HEK293 (cell line): ENCODE measurements around the gene FAM193B.

ENCODE experiments used
- CTCF ChIA-PET: fragments of 350-600 bp; formaldehyde crosslinking; extraction: SDS; loops from one replicate; lab custom pipeline; 2021; ENCODE audit warnings: antibody characterized with exemption; lab: Yijun Ruan, JAX
- POLR2A ChIA-PET: fragments of 300-600 bp; formaldehyde crosslinking; extraction: SDS; loops from one replicate; lab custom pipeline; 2020; ENCODE audit warnings: antibody characterized with exemption, inconsistent platforms; lab: Yijun Ruan, JAX
- H3K27ac ChIP-seq: fragments of 200-500 bp; sonication (Bioruptor generic); 2 replicates; pipeline ENCODE4 v1.5.1; 2014; ENCODE audit warnings: low read depth, low read length, control low read depth, inconsistent platforms; ENCODE audit errors: extremely low read depth
- H3K36me3 ChIP-seq, 2 experiments: fragments of 200-500 bp in 1 of 2; sonication (Bioruptor generic) in 1 of 2; 1 replicate in 1 of 2; 2 replicates in 1 of 2; pipeline ENCODE4 v1.5.1; 2014 to 2017; ENCODE audit warnings: inconsistent platforms in 2 of 2, low read length in 2 of 2; ENCODE audit not compliant: control insufficient read depth in 2 of 2, insufficient read depth in 1 of 2
- H3K4me1 ChIP-seq: fragments of 200-500 bp; sonication (Bioruptor generic); 2 replicates; pipeline ENCODE4 v1.5.1; 2014; ENCODE audit warnings: mild to moderate bottlenecking, low read length, inconsistent platforms; ENCODE audit not compliant: control insufficient read depth, insufficient read depth
- H3K4me3 ChIP-seq: 2 replicates; pipeline ENCODE4 v1.5.1; 2011; ENCODE audit warnings: low read depth, mild to moderate bottlenecking, control low read depth, low read length, moderate library complexity
- H3K9me3 ChIP-seq: fragments of 200-500 bp; sonication (Bioruptor generic); 2 replicates; pipeline ENCODE4 v1.5.1; 2014; ENCODE audit warnings: low read depth, low read length, inconsistent platforms; ENCODE audit not compliant: control insufficient read depth, insufficient read depth
- AEBP2 ChIP-seq: fragments of 450-650 bp; formaldehyde crosslinking; IDR thresholded peaks from 2 replicates; pipeline ENCODE4 v1.5.1; 2016; ENCODE audit warnings: missing biosample characterization, missing genetic modification characterization, borderline replicate concordance
- GLIS1 ChIP-seq: fragments of 450-650 bp; formaldehyde crosslinking; IDR thresholded peaks from 2 replicates; pipeline ENCODE4 v1.5.1; 2016; ENCODE audit warnings: missing biosample characterization, missing genetic modification characterization
- KLF1 ChIP-seq: fragments of 450-650 bp; formaldehyde crosslinking; IDR thresholded peaks from 2 replicates; pipeline ENCODE4 v1.5.1; 2016; ENCODE audit warnings: missing biosample characterization, missing genetic modification characterization
- MEIS1 ChIP-seq: sonication (generic); formaldehyde crosslinking; IDR thresholded peaks from 2 replicates; pipeline ENCODE4 v1.8.1; 2022; ENCODE audit warnings: missing genetic modification reagents, mild to moderate bottlenecking, borderline replicate concordance
- PRDM1 ChIP-seq: fragments of 450-650 bp; formaldehyde crosslinking; IDR thresholded peaks from 2 replicates; pipeline ENCODE4; 2016; ENCODE audit warnings: missing biosample characterization, missing genetic modification characterization
- PRDM4 ChIP-seq: fragments of 450-650 bp; formaldehyde crosslinking; IDR thresholded peaks from 2 replicates; pipeline ENCODE4 v1.5.1; 2017; ENCODE audit warnings: missing biosample characterization, missing genetic modification characterization
- RBAK ChIP-seq: fragments of 450-650 bp; formaldehyde crosslinking; IDR thresholded peaks from 2 replicates; pipeline ENCODE4 v1.5.1; 2016; ENCODE audit warnings: missing biosample characterization, missing genetic modification characterization
- YY2 ChIP-seq: fragments of 450-650 bp; formaldehyde crosslinking; IDR thresholded peaks from 2 replicates; pipeline ENCODE4 v1.5.1; 2016; ENCODE audit warnings: missing biosample characterization, missing genetic modification characterization
- ZBTB21 ChIP-seq: fragments of 450-650 bp; formaldehyde crosslinking; IDR thresholded peaks from 2 replicates; pipeline ENCODE4 v1.5.1; 2017; ENCODE audit warnings: missing biosample characterization, missing genetic modification characterization
- ZNF112 ChIP-seq: fragments of 450-650 bp; formaldehyde crosslinking; IDR thresholded peaks from 2 replicates; pipeline ENCODE4 v1.5.0; 2017; ENCODE audit warnings: missing biosample characterization, missing genetic modification characterization
- ZNF121 ChIP-seq: fragments of 450-650 bp; formaldehyde crosslinking; IDR thresholded peaks from 2 replicates; pipeline ENCODE4 v1.5.1; 2016; ENCODE audit warnings: missing biosample characterization, missing genetic modification characterization
- ZNF133 ChIP-seq: fragments of 450-650 bp; formaldehyde crosslinking; IDR thresholded peaks from 2 replicates; pipeline ENCODE4 v1.5.1; 2016; ENCODE audit warnings: missing biosample characterization, missing genetic modification characterization
- ZNF16 ChIP-seq: fragments of 450-650 bp; formaldehyde crosslinking; IDR thresholded peaks from 2 replicates; pipeline ENCODE4 v1.5.1; 2016; ENCODE audit warnings: low read depth, missing biosample characterization, missing genetic modification characterization
- ZNF174 ChIP-seq: fragments of 450-650 bp; formaldehyde crosslinking; IDR thresholded peaks from 2 replicates; pipeline ENCODE4 v1.5.0; 2017; ENCODE audit warnings: missing biosample characterization, mild to moderate bottlenecking, missing genetic modification characterization
- ZNF23 ChIP-seq: fragments of 450-650 bp; formaldehyde crosslinking; IDR thresholded peaks from 2 replicates; pipeline ENCODE4 v1.5.1; 2016; ENCODE audit warnings: missing biosample characterization, missing genetic modification characterization, borderline replicate concordance
- ZNF292 ChIP-seq: fragments of 450-650 bp; formaldehyde crosslinking; IDR thresholded peaks from 2 replicates; pipeline ENCODE4 v1.5.1; 2016; ENCODE audit warnings: low read depth, missing biosample characterization, missing genetic modification characterization, borderline replicate concordance
- ZNF433 ChIP-seq: fragments of 450-650 bp; formaldehyde crosslinking; IDR thresholded peaks from 2 replicates; pipeline ENCODE4 v1.5.1; 2016; ENCODE audit warnings: missing biosample characterization, missing genetic modification characterization, low read depth
- ZNF473 ChIP-seq: fragments of 450-650 bp; formaldehyde crosslinking; IDR thresholded peaks from 2 replicates; pipeline ENCODE4 v1.5.1; 2017; ENCODE audit warnings: missing biosample characterization, missing genetic modification characterization
- ZNF530 ChIP-seq: fragments of 450-650 bp; formaldehyde crosslinking; IDR thresholded peaks from 2 replicates; pipeline ENCODE4 v1.5.1; 2016; ENCODE audit warnings: low read depth, missing biosample characterization, missing genetic modification characterization
- ZNF580 ChIP-seq: fragments of 450-650 bp; formaldehyde crosslinking; IDR thresholded peaks from 2 replicates; pipeline ENCODE4 v1.5.1; 2016; ENCODE audit warnings: missing biosample characterization, missing genetic modification characterization
- ZNF585B ChIP-seq: fragments of 450-650 bp; formaldehyde crosslinking; IDR thresholded peaks from 2 replicates; pipeline ENCODE4 v1.5.1; 2016; ENCODE audit warnings: missing biosample characterization, missing genetic modification characterization
- ZNF624 ChIP-seq: fragments of 450-650 bp; formaldehyde crosslinking; IDR thresholded peaks from 2 replicates; pipeline ENCODE4 v1.5.1; 2017; ENCODE audit warnings: missing biosample characterization, missing genetic modification characterization
- ZNF830 ChIP-seq: fragments of 450-650 bp; IDR thresholded peaks from 2 replicates; pipeline ENCODE4 v1.5.0; 2018; ENCODE audit warnings: missing biosample characterization, missing genetic modification characterization, low read depth, mild to moderate bottlenecking, moderate library complexity
- ZNF837 ChIP-seq: fragments of 450-650 bp; formaldehyde crosslinking; IDR thresholded peaks from 2 replicates; pipeline ENCODE4 v1.5.1; 2016; ENCODE audit warnings: missing biosample characterization, missing genetic modification characterization
- ZSCAN23 ChIP-seq: fragments of 450-650 bp; formaldehyde crosslinking; IDR thresholded peaks from 2 replicates; pipeline ENCODE4 v1.5.1; 2016; ENCODE audit warnings: missing biosample characterization, missing genetic modification characterization
- ZSCAN30 ChIP-seq: fragments of 450-650 bp; IDR thresholded peaks from 2 replicates; pipeline ENCODE4 v1.5.1; 2018; ENCODE audit warnings: missing biosample characterization, mild to moderate bottlenecking, missing genetic modification characterization, moderate library complexity
- TF ChIP-seq, protein P1 (sequence below): fragments of 450-650 bp; formaldehyde crosslinking; optimal IDR thresholded peaks from 2 replicates; pipeline ENCODE3; 2016; ENCODE audit warnings: missing biosample characterization, mild to moderate bottlenecking, missing genetic modification characterization

FAM193B gene

GRCh38 chr5:177499842-177500241 is 54.5 kb downstream of the FAM193B start (continued):
- TF ChIP-seq ZSCAN23 (tag by site-specific recombination) (no peak), AEBP2 (tag by site-specific recombination) (no peak)

DNA sequence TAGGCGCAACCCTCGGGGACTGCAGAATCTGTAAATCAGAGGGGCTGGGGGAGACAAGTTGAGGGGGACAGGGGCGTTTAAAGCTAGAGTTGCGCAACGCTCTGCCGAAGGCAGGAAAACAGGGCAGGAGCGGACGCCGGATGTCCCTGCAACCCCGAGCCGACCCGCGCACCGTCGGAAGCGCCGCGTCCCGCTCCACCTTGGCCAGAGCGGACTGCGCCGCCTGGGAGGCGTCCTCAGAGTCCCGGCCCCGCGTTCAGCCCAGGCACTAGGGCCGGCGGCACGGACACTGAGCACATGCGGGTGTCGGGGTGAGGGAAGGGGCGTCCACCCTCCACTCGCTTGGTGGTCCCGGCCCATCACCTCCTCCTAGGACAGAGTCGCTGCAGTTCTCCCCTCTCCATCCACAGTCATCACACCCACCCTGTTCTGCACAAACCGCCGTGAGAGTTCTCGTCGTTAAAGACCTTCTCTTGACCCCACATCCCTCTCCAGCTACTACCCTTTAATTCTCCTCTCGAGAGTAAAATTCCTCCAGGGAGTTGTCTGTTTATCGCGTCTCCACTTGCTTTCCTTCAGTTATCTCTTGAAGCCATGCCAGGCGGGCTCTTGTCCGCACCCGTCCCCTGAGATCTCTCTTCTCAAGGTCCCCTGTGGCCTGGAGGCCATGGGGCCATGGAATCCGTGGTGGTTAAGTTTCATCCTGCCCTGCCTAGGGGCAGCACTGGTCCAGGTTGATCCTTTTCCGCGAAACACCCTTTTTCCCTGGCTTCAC is 56.2 kb downstream of the FAM193B start:
- TF ChIP-seq PRDM1 = no peak
- no peak for TF ChIP-seq MEIS1 (CRISPR knock-in tag)
- peak; percentile 40; the same call in 1 of the 2 replicates for TF ChIP-seq ZNF121 (tag by site-specific recombination)
- no peak for TF ChIP-seq ZSCAN30 (tag by site-specific recombination)
- POLR2A ChIA-PET = interaction anchor here (0.6 to 7.0 kb wide), 22 partner anchors 9 to 706 kb away, joined by 3 to 106 read pairs (median 5); partner anchors contain the start of genes DBN1, DDX41, GRK6 and HNRNPAB
- H3K36me3 ChIP-seq = peaks cover 0 to 19% of the 10 kb centered on the region in 2 experiments; a peak in 1 of 3 replicates
- H3K9me3 ChIP-seq = no peaks in the 10 kb centered on the region
- peaks cover 20% of the 10 kb centered on the region for H3K4me1 ChIP-seq
- CTCF ChIA-PET = interaction anchor here (0.7 to 4.3 kb wide), 9 partner anchors 10 to 188 kb away, joined by 3 to 40 read pairs (median 4); no protein-coding TSS in a partner anchor
- H3K4me3 ChIP-seq = peak overlapping the region; percentile 19
- H3K27ac ChIP-seq = no peak overlapping the region

DNA sequence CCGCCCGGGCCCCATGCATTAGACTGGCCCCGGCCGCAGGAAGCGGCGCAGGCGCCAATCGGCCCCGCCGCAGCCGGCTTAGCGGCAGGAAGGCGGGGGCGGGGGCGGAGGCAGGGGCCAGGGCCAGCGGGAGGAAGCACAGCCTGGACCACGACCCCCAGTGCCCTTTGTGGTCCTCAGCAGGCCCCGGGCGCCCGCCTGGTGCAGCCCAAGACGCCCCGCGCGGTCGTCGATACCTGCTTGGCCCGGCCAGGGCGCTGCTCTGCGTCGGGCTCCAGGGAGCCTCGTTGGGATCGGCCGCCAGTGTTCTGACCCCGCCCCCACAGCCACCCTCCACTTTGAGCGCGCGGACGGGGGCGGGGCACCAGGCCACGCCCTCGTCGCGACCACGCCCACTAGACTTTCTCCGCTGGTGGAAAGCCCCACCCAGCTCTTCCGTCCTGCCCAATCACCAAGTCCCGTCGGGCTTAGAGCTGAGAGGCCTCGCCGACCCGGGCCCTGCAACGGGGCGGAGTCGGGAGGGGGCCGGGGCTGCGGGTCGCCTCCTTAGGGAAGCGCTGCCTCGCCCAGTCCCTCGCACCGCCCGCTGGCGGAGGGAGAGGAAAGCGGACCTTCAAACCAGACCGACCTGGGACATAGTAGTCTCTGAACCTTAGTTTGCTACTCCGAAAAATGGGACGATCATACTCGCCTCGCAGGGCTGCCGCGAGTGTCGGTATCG is 56.9 kb downstream of the FAM193B start, which contains the start of gene PDLIM7:
PDLIM7 (minus strand) TSS at position 313 of the 721 bp plus-strand sequence. CDS start 1,092 bp downstream, outside the sequence.
- POLR2A ChIA-PET = interaction anchor here (0.6 to 7.0 kb wide), 24 partner anchors 8 to 707 kb away, joined by 3 to 106 read pairs (median 5); partner anchors contain the start of genes DBN1, DDX41, GRK6 and HNRNPAB
- TF ChIP-seq RBAK (no peak), ZNF830 (tag by site-specific recombination) (no peak), ZNF23 (tag by site-specific recombination) (no peak), ZNF16 (tag by site-specific recombination) (no peak), ZNF292 (tag by site-specific recombination) (no peak), ZNF837 (tag by site-specific recombination) (no peak), ZBTB21 (tag by site-specific recombination) (no peak), ZNF112 (tag by site-specific recombination) (no peak), ZNF433 (no peak), YY2 (tag by site-specific recombination) (no peak), ZNF624 (tag by site-specific recombination) (no peak), ZNF580 (tag by site-specific recombination) (no peak), GLIS1 (tag by site-specific recombination) (peak; percentile 58; the same call in 1 of the 2 replicates), ZNF133 (tag by site-specific recombination) (no peak), ZNF530 (tag by site-specific recombination) (no peak), PRDM4 (tag by site-specific recombination) (no peak), ZNF585B (tag by site-specific recombination) (no peak), ZNF174 (no peak), ZNF473 (no peak), KLF1 (tag by site-specific recombination) (peak; percentile 84)
- TF ChIP-seq, protein P1, sequence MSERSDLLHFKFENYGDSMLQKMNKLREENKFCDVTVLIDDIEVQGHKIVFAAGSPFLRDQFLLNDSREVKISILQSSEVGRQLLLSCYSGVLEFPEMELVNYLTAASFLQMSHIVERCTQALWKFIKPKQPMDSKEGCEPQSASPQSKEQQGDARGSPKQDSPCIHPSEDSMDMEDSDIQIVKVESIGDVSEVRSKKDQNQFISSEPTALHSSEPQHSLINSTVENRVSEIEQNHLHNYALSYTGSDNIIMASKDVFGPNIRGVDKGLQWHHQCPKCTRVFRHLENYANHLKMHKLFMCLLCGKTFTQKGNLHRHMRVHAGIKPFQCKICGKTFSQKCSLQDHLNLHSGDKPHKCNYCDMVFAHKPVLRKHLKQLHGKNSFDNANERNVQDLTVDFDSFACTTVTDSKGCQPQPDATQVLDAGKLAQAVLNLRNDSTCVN (tag by site-specific recombination) = peak; percentile 60

More for the DNA sequence above, 56.9 kb downstream of the FAM193B start, which contains the start of gene PDLIM7:
- Histone ChIP-seq H3K4me3 (peak within 1 kb of the TSS; percentile 67), H3K9me3 (no peaks in the 10 kb centered on the region), H3K4me1 (peaks cover 20% of the 10 kb centered on the region), H3K36me3 (peaks cover 0 to 25% of the 10 kb centered on the region in 2 experiments; a peak in 1 of 3 replicates), H3K27ac (peak within 1 kb of the TSS; percentile 98)
- CTCF ChIA-PET = interaction anchor here (0.6 to 4.0 kb wide), 6 partner anchors 40 to 384 kb away, joined by 3 to 23 read pairs (median 6); no protein-coding TSS in a partner anchor
